WTC11 (cell line): Measurements from ENCODE around the gene ECE1. TPM values are rescaled to one million over a fixed set of nuclear protein-coding genes. Genes with fewer than 3 reads are reported as not detected.

Source experiments
- ATAC-seq: fragments of 200-7000 bp; cut with Tn5 transposase; 2 replicates; pipeline ENCODE4 v1.10.0; 2021; ENCODE audit warnings: mild to moderate bottlenecking, moderate library complexity
- CTCF ChIA-PET: fragments of 300-600 bp; sonication (Branson Sonifier 250); formaldehyde crosslinking; loops from one replicate; lab custom pipeline; 2021; ENCODE audit warnings: antibody characterized with exemption; lab: Charles Lee
- POLR2A ChIA-PET: fragments of 350-600 bp; sonication (Branson Sonifier 250); formaldehyde crosslinking; loops from one replicate; lab custom pipeline; 2021; ENCODE audit warnings: antibody characterized with exemption; lab: Charles Lee
- DNase-seq: peaks from one replicate; pipeline ENCODE4 v3.0.0; 2021; ENCODE audit warnings: low spot score
- H3K27ac Mint-ChIP-seq: 2 replicates; pipeline ENCODE4 v1.8.0; 2021; ENCODE audit warnings: mixed read lengths
- H3K27me3 Mint-ChIP-seq: 2 replicates; pipeline ENCODE4 v1.8.0; 2021; ENCODE audit warnings: low read depth, mild to moderate bottlenecking, moderate library complexity, mixed read lengths
- H3K36me3 Mint-ChIP-seq: 2 replicates; pipeline ENCODE4 v1.8.0; 2021; ENCODE audit warnings: mixed read lengths
- H3K4me1 Mint-ChIP-seq: 2 replicates; pipeline ENCODE4 v1.8.0; 2022; ENCODE audit warnings: mixed read lengths
- H3K4me3 Mint-ChIP-seq: 2 replicates; pipeline ENCODE4 v1.8.0; 2021; ENCODE audit warnings: mild to moderate bottlenecking, moderate library complexity, mixed read lengths
- H3K9me3 Mint-ChIP-seq: 2 replicates; pipeline ENCODE4 v1.8.0; 2021; ENCODE audit warnings: mixed read lengths
- AR ChIP-seq: fragments of 250-450 bp; sonication (Bioruptor Pico); IDR thresholded peaks from 2 replicates; pipeline ENCODE4 v1.9.0; 2021; ENCODE audit warnings: mild to moderate bottlenecking
- ARID4B ChIP-seq: sonication (generic); formaldehyde crosslinking; IDR thresholded peaks from 2 replicates; pipeline ENCODE4 v1.8.0; 2023; ENCODE audit warnings: missing genetic modification reagents, mild to moderate bottlenecking, borderline replicate concordance
- CREB1 ChIP-seq: sonication (generic); formaldehyde crosslinking; IDR thresholded peaks from 2 replicates; pipeline ENCODE4 v1.8.0; 2023; ENCODE audit warnings: mild to moderate bottlenecking, missing genetic modification reagents
- CREM ChIP-seq: sonication (generic); formaldehyde crosslinking; IDR thresholded peaks from 2 replicates; pipeline ENCODE4 v1.8.1; 2022; ENCODE audit warnings: mild to moderate bottlenecking, missing genetic modification reagents, moderate library complexity
- CTCF ChIP-seq: fragments of 200-600 bp; IDR thresholded peaks from 2 replicates; pipeline ENCODE4 v1.8.0; 2022; ENCODE audit warnings: antibody characterized with exemption
- E2F5 ChIP-seq: sonication (generic); formaldehyde crosslinking; IDR thresholded peaks from 2 replicates; pipeline ENCODE4 v1.8.1; 2022; ENCODE audit warnings: mild to moderate bottlenecking, moderate library complexity, missing genetic modification reagents
- FOXP1 ChIP-seq: sonication (generic); formaldehyde crosslinking; IDR thresholded peaks from 2 replicates; pipeline ENCODE4 v1.8.0; 2022; ENCODE audit warnings: missing genetic modification reagents, mild to moderate bottlenecking, moderate library complexity, borderline replicate concordance
- FOXP4 ChIP-seq: sonication (generic); formaldehyde crosslinking; IDR thresholded peaks from 2 replicates; pipeline ENCODE4 v1.8.0; 2022; ENCODE audit warnings: mild to moderate bottlenecking, missing genetic modification reagents
- IRF1 ChIP-seq: sonication (generic); formaldehyde crosslinking; IDR thresholded peaks from 2 replicates; pipeline ENCODE4 v1.8.0; 2023; ENCODE audit warnings: missing genetic modification reagents
- JAZF1 ChIP-seq: fragments of 250-450 bp; sonication (Bioruptor Pico); IDR thresholded peaks from 2 replicates; pipeline ENCODE4 v1.9.0; 2021; ENCODE audit warnings: moderate library complexity, mild to moderate bottlenecking, inconsistent platforms
- MYBL2 ChIP-seq: sonication (generic); formaldehyde crosslinking; IDR thresholded peaks from 2 replicates; pipeline ENCODE4 v1.8.1; 2023; ENCODE audit warnings: mild to moderate bottlenecking, moderate library complexity, missing genetic modification reagents
- PRRX2 ChIP-seq: fragments of 250-450 bp; sonication (Bioruptor Pico); IDR thresholded peaks from 2 replicates; pipeline ENCODE4 v1.8.0; 2021; ENCODE audit warnings: mild to moderate bottlenecking
- SMAD3 ChIP-seq: sonication (generic); formaldehyde crosslinking; IDR thresholded peaks from 2 replicates; pipeline ENCODE4 v1.8.0; 2022; ENCODE audit warnings: missing genetic modification reagents, mild to moderate bottlenecking, borderline replicate concordance
- USF1 ChIP-seq: sonication (generic); formaldehyde crosslinking; IDR thresholded peaks from 2 replicates; pipeline ENCODE4 v1.8.0; 2022; ENCODE audit warnings: mild to moderate bottlenecking, missing genetic modification reagents
- ZNF232 ChIP-seq: sonication (generic); formaldehyde crosslinking; IDR thresholded peaks from 2 replicates; pipeline ENCODE4 v1.8.0; 2022; ENCODE audit warnings: mild to moderate bottlenecking, missing genetic modification reagents
- ZNF281 ChIP-seq: sonication (generic); formaldehyde crosslinking; IDR thresholded peaks from 2 replicates; pipeline ENCODE4 v1.8.0; 2023; ENCODE audit warnings: mild to moderate bottlenecking, missing genetic modification reagents
- total RNA-seq: library from RNA; stranded (reverse); gene quantifications from 3 replicates; pipeline ENCODE4 v1.2.3, GENCODE V29; 2021

The ECE1 gene
- total RNA-seq, 1 experiment from 2014 or later = 45.0 TPM

GRCh38 chr1:21295002-21295401 lies 4.7 kb upstream of the ECE1 start (continued):
- TF ChIP-seq FOXP1 (CRISPR knock-in tag) = no peak

- H3K4me3 Mint-ChIP-seq = no peak overlapping the region
- ChIA-PET CTCF (interaction anchor here (0.9 to 13.5 kb wide), 5 partner anchors 24 to 598 kb away, joined by 3 to 125 read pairs (median 4); no protein-coding TSS in a partner anchor), POLR2A (no interaction called here)
- ATAC-seq = no peak
- H3K27me3 Mint-ChIP-seq = no peaks in the 10 kb centered on the region
- H3K4me1 Mint-ChIP-seq = peaks cover 33% of the 10 kb centered on the region
- H3K27ac Mint-ChIP-seq = no peak overlapping the region
- no peaks in the 10 kb centered on the region for H3K9me3 Mint-ChIP-seq
- H3K36me3 Mint-ChIP-seq = no peaks in the 10 kb centered on the region
- DNase-seq = no peak
- TF ChIP-seq JAZF1 (CRISPR knock-in tag) = no peak
- TF ChIP-seq ZNF232 = no peak
- TF ChIP-seq SMAD3 = no peak
- TF ChIP-seq AR (CRISPR knock-in tag) = no peak
- no peak for TF ChIP-seq CREM
- no peak for TF ChIP-seq PRRX2 (CRISPR knock-in tag)
- no peak for TF ChIP-seq IRF1
- TF ChIP-seq FOXP4 (CRISPR knock-in tag) = no peak
- TF ChIP-seq CTCF = no peak
- TF ChIP-seq CREB1 (CRISPR knock-in tag) = no peak
- no peak for TF ChIP-seq FOXP1 (CRISPR knock-in tag)
- TF ChIP-seq E2F5 (CRISPR knock-in tag) = no peak
- no peak for TF ChIP-seq USF1 (CRISPR knock-in tag)
- TF ChIP-seq ZNF281 (CRISPR knock-in tag) = no peak
- TF ChIP-seq ARID4B = no peak
- no peak for TF ChIP-seq MYBL2 (CRISPR knock-in tag)
These were observed 4.2 kb upstream of the ECE1 start for GRCh38 chr1:21294266-21294989.
